C4-2B (cell line): Measurements from ENCODE around the gene EXOC6B.

Experiments
- H3K27ac ChIP-seq: fragments of 450-650 bp; 2 replicates; pipeline ENCODE4 v1.5.1; 2017
- ZFX ChIP-seq: fragments of 450-650 bp; IDR thresholded peaks from 2 replicates; pipeline ENCODE4 v1.6.1; 2017
- TF ChIP-seq, protein P1 (sequence below): fragments of 450-650 bp; conservative IDR thresholded peaks from 2 replicates; pipeline ENCODE4 v1.5.1; 2017; ENCODE audit warnings: mild to moderate bottlenecking

EXOC6B gene

DNA sequence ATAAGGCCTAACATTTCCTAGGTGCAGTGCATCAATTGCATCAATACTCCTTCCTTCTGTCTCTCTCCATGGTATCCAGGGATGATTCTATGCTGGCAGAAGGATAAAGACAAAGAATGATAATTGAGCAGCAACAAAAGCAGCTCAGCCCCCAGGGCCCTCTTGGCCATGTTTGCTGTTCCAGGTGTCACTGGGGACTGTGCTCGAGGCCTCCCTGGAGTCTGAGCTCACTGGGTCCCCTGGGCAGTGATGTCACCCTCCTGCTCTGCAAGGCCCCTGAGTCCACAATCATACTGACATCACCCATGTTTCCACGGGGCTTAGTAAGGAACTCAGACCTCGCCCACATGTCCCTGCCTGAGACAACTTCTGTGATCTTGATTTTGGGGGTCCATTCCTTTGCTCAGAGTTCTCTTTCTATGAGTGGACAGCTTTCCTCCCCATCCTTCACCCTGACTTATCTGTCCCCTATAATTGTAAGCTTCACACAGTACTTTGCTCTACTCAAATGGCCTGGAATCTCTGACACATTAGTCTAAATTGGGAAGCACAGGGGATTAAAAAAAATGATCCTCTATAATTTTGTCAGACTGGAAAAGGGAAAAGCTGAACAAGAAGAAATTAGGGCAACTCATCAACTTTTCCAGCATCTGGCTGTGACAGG lies 15.8 kb upstream of the EXOC6B start:
- H3K27ac ChIP-seq, result no peak overlapping the region
- TF ChIP-seq, protein P1, sequence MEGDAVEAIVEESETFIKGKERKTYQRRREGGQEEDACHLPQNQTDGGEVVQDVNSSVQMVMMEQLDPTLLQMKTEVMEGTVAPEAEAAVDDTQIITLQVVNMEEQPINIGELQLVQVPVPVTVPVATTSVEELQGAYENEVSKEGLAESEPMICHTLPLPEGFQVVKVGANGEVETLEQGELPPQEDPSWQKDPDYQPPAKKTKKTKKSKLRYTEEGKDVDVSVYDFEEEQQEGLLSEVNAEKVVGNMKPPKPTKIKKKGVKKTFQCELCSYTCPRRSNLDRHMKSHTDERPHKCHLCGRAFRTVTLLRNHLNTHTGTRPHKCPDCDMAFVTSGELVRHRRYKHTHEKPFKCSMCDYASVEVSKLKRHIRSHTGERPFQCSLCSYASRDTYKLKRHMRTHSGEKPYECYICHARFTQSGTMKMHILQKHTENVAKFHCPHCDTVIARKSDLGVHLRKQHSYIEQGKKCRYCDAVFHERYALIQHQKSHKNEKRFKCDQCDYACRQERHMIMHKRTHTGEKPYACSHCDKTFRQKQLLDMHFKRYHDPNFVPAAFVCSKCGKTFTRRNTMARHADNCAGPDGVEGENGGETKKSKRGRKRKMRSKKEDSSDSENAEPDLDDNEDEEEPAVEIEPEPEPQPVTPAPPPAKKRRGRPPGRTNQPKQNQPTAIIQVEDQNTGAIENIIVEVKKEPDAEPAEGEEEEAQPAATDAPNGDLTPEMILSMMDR, result no peak
- no peak for TF ChIP-seq ZFX

DNA sequence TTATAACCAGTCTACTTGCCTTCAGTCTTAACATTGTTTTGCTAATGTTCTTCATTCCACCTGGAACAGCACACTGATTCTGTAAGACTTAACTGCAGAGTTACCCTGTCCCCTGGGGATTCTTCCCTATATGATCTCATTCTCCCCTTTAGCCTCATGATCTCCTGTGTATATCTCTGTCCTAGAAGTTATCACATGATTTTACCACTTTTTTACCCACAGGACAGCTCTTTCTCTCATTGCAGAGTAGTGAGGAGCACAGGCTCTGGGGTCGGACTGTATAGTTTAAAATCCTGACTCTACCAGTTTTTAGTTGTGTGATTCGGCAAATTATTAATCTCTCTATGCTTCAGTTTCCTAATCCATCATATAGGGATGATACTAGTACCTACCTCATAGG lies 14.2 kb upstream of the EXOC6B start:
- H3K27ac ChIP-seq, result no peak overlapping the region
- no peak for TF ChIP-seq ZFX
- TF ChIP-seq, protein P1, result no peak

DNA sequence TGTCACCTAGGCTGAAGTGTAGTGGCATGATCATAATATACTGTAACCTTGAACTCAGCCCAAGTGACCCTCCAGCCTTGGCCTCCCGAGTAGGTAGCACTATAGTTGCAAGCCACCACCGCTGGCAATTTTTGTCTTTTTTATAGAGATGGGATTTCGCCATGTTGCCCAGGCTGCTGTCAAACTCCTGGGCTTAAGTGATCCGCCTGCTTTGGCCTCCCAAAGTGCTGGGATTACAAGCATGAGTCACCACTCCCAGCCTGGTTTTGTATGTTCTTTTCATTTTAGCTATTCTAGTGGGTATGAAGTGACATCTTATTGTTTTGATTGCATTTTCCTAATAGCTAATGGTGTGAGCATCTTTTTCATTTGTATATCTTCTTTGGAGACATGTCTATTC lies 11.3 kb upstream of the EXOC6B start:
- no peak for TF ChIP-seq ZFX
- TF ChIP-seq, protein P1, result no peak
- H3K27ac ChIP-seq, result no peak overlapping the region

- H3K27ac ChIP-seq, result no peak overlapping the region
- TF ChIP-seq, protein P1, result no peak
- no peak for TF ChIP-seq ZFX
Observed at GRCh38 chr2:72835403-72835802, 9.6 kb upstream of the EXOC6B start.

DNA sequence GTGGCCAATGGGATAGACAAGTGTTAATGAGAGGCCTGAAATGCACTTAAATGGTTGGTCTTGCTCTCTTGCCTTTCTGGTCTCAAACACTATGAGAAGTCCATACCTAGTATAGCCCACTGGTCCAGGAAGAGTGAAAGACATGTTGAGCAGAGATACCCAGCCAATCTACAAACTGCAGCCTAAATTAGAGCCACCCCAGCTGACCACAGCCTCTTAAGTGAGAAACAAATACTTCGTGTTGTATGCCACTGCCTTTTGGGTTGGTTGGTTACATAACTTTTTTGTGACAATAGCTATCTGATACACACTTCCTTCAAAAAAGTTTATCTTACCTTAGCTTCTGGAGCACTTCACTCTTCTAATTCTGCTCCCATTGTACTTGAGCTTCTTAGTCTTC lies 8.8 kb upstream of the EXOC6B start:
- H3K27ac ChIP-seq, result no peak overlapping the region
- no peak for TF ChIP-seq ZFX
- TF ChIP-seq, protein P1, result no peak

- TF ChIP-seq, protein P1, result no peak
- TF ChIP-seq ZFX, result no peak
- H3K27ac ChIP-seq, result no peak overlapping the region
Observed at GRCh38 chr2:72833084-72833714, 7.4 kb upstream of the EXOC6B start.

DNA sequence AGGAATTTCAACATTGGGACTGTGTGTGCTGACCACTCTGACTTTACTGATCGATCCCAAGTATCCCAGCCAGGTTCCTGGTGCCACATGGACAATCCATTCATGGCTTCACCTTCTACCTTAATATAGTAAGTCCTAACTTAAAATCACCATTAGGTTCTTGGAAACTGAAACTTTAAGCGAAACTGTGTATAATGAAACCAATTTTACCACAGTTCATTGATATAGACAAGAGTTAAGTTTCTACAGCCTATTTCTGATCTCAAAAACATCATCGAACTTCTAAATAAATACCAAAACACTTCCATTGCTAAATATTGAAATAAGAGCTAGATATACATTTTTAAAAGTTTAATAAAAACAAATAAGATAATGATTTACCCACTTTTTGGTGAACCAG lies 4.4 kb upstream of the EXOC6B start:
- no peak for TF ChIP-seq ZFX
- TF ChIP-seq, protein P1, result no peak
- H3K27ac ChIP-seq, result no peak overlapping the region
